HuH-7 (cell line): ENCODE data around the gene CCDC152.

Source experiments
- DNase-seq: peaks from one replicate; pipeline ENCODE4 v3.0.0; 2011; ENCODE audit warnings: low spot score

Gene CCDC152

GRCh38 chr5:42781584-42781983, 25.0 kb downstream of the CCDC152 start:
- DNase-seq = no peak

GRCh38 chr5:42784132-42784531, 27.5 kb downstream of the CCDC152 start:
- DNase-seq = no peak

GRCh38 chr5:42785756-42786155, 29.1 kb downstream of the CCDC152 start:
- no peak for DNase-seq

- no peak for DNase-seq
Observed at GRCh38 chr5:42787073-42787472, 30.5 kb downstream of the CCDC152 start.

GRCh38 chr5:42787845-42788244, 31.2 kb downstream of the CCDC152 start:
- DNase-seq = no peak

GRCh38 chr5:42791151-42791550, 34.5 kb downstream of the CCDC152 start:
- DNase-seq = no peak

- no peak for DNase-seq
Observed at GRCh38 chr5:42798284-42799240, 41.9 kb downstream of the CCDC152 start.

- DNase-seq = no peak
Observed at GRCh38 chr5:42799241-42799608, 42.6 kb downstream of the CCDC152 start.

- DNase-seq = no peak
Observed at GRCh38 chr5:42799668-42800114, 43.1 kb downstream of the CCDC152 start.

GRCh38 chr5:42800748-42801330, 44.2 kb downstream of the CCDC152 start:
- no peak for DNase-seq

- no peak for DNase-seq
Observed at GRCh38 chr5:42801516-42802166, 45.0 kb downstream of the CCDC152 start.

GRCh38 chr5:42804717-42805339, 48.2 kb downstream of the CCDC152 start:
- DNase-seq = no peak

- no peak for DNase-seq
Observed at GRCh38 chr5:42806004-42806700, 49.5 kb downstream of the CCDC152 start.

GRCh38 chr5:42806701-42807262, 50.2 kb downstream of the CCDC152 start:
- DNase-seq = no peak

GRCh38 chr5:42807722-42808447, 51.3 kb downstream of the CCDC152 start:
- DNase-seq = peak; percentile 38

- DNase-seq = no peak
Observed at GRCh38 chr5:42808888-42809611, 52.4 kb downstream of the CCDC152 start.

- no peak for DNase-seq
Observed at GRCh38 chr5:42810834-42811590, 54.4 kb downstream of the CCDC152 start.

GRCh38 chr5:42811591-42812446, 55.2 kb downstream of the CCDC152 start, which contains the start of gene SELENOP:
Gene SELENOP, minus strand, starts transcription at chr5:42811892. Its CDS starts 3,539 bp downstream, at chr5:42808353.
- peak; percentile 81 for DNase-seq
